HUES64 (cell line): ENCODE results near the gene ROR1.

Source experiments
- H3K27ac ChIP-seq: 2 replicates; pipeline ENCODE4 v1.7.0; 2013; ENCODE audit warnings: low read depth, low read length, inconsistent platforms
- H3K27me3 ChIP-seq: 2 replicates; pipeline ENCODE4 v1.6.1; 2013; ENCODE audit warnings: mild to moderate bottlenecking, low read length; ENCODE audit not compliant: insufficient read depth
- H3K36me3 ChIP-seq: 2 replicates; pipeline ENCODE4 v1.6.1; 2013; ENCODE audit warnings: mild to moderate bottlenecking, low read length; ENCODE audit not compliant: insufficient read depth
- H3K4me1 ChIP-seq: 2 replicates; pipeline ENCODE4 v1.6.1; 2013; ENCODE audit warnings: mild to moderate bottlenecking, low read length, moderate library complexity; ENCODE audit not compliant: insufficient read depth
- H3K4me3 ChIP-seq: 2 replicates; pipeline ENCODE4 v1.5.1; 2013; ENCODE audit warnings: mild to moderate bottlenecking, low read length, moderate library complexity
- H3K9ac ChIP-seq: 2 replicates; pipeline ENCODE4 v1.6.1; 2013; ENCODE audit warnings: mild to moderate bottlenecking, low read depth, low read length
- H3K9me3 ChIP-seq: 2 replicates; pipeline ENCODE4 v1.6.1; 2013; ENCODE audit warnings: low read depth, low read length; ENCODE audit not compliant: insufficient read depth
- WGBS: fragments of 150-250, 120-280 bp; methylation state at CpG from one replicate; pipeline ENCODE4 v1.1.7; 2013; ENCODE audit warnings: missing lambda C conversion rate; 5-methylcytosine and 5-hydroxymethylcytosine counted together

Gene ROR1

GRCh38 chr1:63794939-63795378 lies 21.1 kb downstream of the ROR1 start:
- Histone ChIP-seq H3K4me1 (peaks cover 90% of the 10 kb centered on the region), H3K27me3 (no peaks in the 10 kb centered on the region), H3K9ac (peak overlapping the region; percentile 3; the same call in 1 of the 2 replicates), H3K9me3 (no peaks in the 10 kb centered on the region), H3K27ac (peak overlapping the region; percentile 77), H3K4me3 (no peak overlapping the region), H3K36me3 (no peaks in the 10 kb centered on the region; the same call in 1 of the 2 replicates)
- 42% methylated on average over 7 of the region's 7 CpGs for WGBS

- Histone ChIP-seq H3K36me3 (no peaks in the 10 kb centered on the region; the same call in 1 of the 2 replicates), H3K27ac (peak overlapping the region; percentile 77)
- 61% methylated on average over 4 of the region's 4 CpGs for WGBS
Observed at GRCh38 chr1:63795455-63795854, 21.6 kb downstream of the ROR1 start.

GRCh38 chr1:63797056-63797726 lies 23.4 kb downstream of the ROR1 start:
- H3K36me3 ChIP-seq, result no peaks in the 10 kb centered on the region
- WGBS, result 82% methylated on average over 7 of the region's 7 CpGs
- H3K27ac ChIP-seq, result no peak overlapping the region
- H3K4me1 ChIP-seq, result peaks cover 82% of the 10 kb centered on the region
- no peak overlapping the region for H3K9ac ChIP-seq
- no peaks in the 10 kb centered on the region for H3K27me3 ChIP-seq
- H3K4me3 ChIP-seq, result no peak overlapping the region
- no peaks in the 10 kb centered on the region for H3K9me3 ChIP-seq

More at GRCh38 chr1:63795455-63795854, 21.6 kb downstream of the ROR1 start:
- Histone ChIP-seq H3K9me3 (no peaks in the 10 kb centered on the region), H3K4me1 (peaks cover 90% of the 10 kb centered on the region), H3K27me3 (no peaks in the 10 kb centered on the region), H3K4me3 (no peak overlapping the region), H3K9ac (peak overlapping the region; percentile 3; the same call in 1 of the 2 replicates)

DNA sequence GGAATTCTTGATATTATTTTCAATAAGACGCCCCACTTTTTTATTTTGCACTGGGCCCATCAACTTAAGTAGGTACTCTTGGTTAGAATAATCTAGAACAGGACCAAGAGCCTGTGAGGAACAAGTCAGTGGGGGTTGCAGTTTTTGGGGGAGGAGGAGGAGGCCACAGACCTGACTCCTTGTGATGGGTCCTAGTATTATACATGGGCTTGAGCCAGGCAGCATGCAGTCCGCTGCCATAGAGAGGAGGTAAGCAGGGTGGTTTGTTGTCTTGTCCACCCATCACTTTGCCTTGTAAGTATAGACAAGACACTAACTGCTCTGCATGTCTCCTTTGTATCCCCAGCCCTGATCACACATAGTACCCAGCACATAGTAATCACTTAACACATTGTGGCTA lies 24.5 kb downstream of the ROR1 start:
- H3K27me3 ChIP-seq, result no peaks in the 10 kb centered on the region
- no peak overlapping the region for H3K4me3 ChIP-seq
- H3K4me1 ChIP-seq, result peaks cover 73% of the 10 kb centered on the region
- H3K36me3 ChIP-seq, result no peaks in the 10 kb centered on the region
- H3K27ac ChIP-seq, result no peak overlapping the region
- no peak overlapping the region for H3K9ac ChIP-seq
- H3K9me3 ChIP-seq, result no peaks in the 10 kb centered on the region
- 94% methylated on average over 2 of the region's 2 CpGs for WGBS

GRCh38 chr1:63799307-63799706 lies 25.5 kb downstream of the ROR1 start:
- Histone ChIP-seq H3K27ac (no peak overlapping the region), H3K9ac (no peak overlapping the region), H3K4me3 (no peak overlapping the region), H3K36me3 (no peaks in the 10 kb centered on the region), H3K9me3 (no peaks in the 10 kb centered on the region), H3K4me1 (peaks cover 71% of the 10 kb centered on the region), H3K27me3 (no peaks in the 10 kb centered on the region)
- 89% methylated on average over 1 of the region's 1 CpG for WGBS

GRCh38 chr1:63799820-63800219 lies 26.0 kb downstream of the ROR1 start:
- WGBS, result 93% methylated on average over 3 of the region's 3 CpGs
- Histone ChIP-seq H3K4me3 (no peak overlapping the region), H3K9ac (no peak overlapping the region), H3K4me1 (peaks cover 71% of the 10 kb centered on the region), H3K9me3 (no peaks in the 10 kb centered on the region), H3K36me3 (no peaks in the 10 kb centered on the region), H3K27ac (no peak overlapping the region), H3K27me3 (no peaks in the 10 kb centered on the region)

- peaks cover 60% of the 10 kb centered on the region for H3K4me1 ChIP-seq
- H3K9ac ChIP-seq, result no peak overlapping the region
- H3K36me3 ChIP-seq, result no peaks in the 10 kb centered on the region
- WGBS, result 73% methylated on average over 2 of the region's 3 CpGs
- no peaks in the 10 kb centered on the region for H3K9me3 ChIP-seq
- H3K27me3 ChIP-seq, result no peaks in the 10 kb centered on the region
- H3K4me3 ChIP-seq, result no peak overlapping the region
- no peak overlapping the region for H3K27ac ChIP-seq
Observed at GRCh38 chr1:63802109-63802508, 28.3 kb downstream of the ROR1 start.

DNA sequence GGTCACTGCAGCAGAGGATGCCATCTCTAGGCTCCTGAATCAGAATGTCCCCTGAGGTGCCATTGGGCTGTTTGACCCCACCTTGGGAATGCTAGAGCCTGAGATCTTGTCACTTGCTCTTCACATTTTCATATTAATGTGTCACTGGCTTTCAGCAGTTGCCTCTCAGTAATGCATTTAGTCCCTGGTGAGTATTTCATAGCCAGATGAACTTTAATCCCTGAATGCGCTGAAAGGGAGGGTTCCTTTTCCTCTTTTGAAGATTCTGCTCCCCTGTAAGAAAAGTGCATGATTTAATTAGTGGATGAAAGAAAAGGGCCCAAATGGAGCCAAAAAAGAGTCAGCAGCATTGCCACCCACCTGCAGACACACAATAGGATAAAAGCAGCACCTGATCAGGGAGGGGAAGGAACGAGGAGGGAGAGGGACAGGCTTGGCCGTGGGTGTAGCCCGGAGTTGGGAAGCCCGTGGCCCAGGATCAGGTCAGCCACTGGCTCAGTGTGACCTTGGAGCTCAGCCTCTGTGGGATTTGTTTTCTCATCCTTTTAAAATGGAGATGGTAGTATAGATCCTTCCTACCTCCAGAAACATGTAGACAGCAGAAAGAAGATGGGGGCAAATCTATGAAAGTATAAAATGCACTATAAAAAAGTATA lies 31.1 kb downstream of the ROR1 start:
- 47% methylated on average over 5 of the region's 5 CpGs for WGBS
- no peaks in the 10 kb centered on the region for H3K27me3 ChIP-seq

DNA sequence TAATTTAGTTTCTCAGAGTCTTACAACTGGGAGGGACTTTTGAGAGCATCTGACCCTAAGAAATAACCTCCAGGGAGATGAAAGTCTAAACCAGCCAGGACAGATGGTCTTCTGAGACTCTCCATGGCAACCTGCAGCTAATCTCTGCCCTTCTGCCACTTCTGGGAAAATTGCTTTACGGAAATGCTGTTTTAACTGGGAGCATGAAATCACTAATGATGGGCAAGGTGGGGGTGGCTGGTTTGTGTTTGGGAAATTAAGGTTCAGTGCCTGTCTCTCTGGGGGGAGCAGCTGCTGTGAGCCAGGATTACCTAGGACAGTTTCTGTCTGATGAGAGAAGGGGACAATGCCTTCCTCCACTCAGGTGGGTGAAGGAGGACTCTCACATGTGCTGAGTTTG lies 33.2 kb downstream of the ROR1 start:
- no peak overlapping the region for H3K4me3 ChIP-seq
- no peak overlapping the region for H3K9ac ChIP-seq
- 87% methylated on average over 1 of the region's 1 CpG for WGBS
- H3K9me3 ChIP-seq, result no peaks in the 10 kb centered on the region
- no peak overlapping the region for H3K27ac ChIP-seq
- no peaks in the 10 kb centered on the region for H3K27me3 ChIP-seq
- no peaks in the 10 kb centered on the region for H3K36me3 ChIP-seq
- peaks cover 45% of the 10 kb centered on the region for H3K4me1 ChIP-seq

More for the DNA sequence above, 31.1 kb downstream of the ROR1 start:
- no peak overlapping the region for H3K4me3 ChIP-seq
- H3K4me1 ChIP-seq, result peaks cover 46% of the 10 kb centered on the region
- H3K36me3 ChIP-seq, result no peaks in the 10 kb centered on the region
- no peaks in the 10 kb centered on the region for H3K9me3 ChIP-seq
- H3K27ac ChIP-seq, result peak overlapping the region; percentile 1; the same call in 1 of the 2 replicates
- no peak overlapping the region for H3K9ac ChIP-seq

DNA sequence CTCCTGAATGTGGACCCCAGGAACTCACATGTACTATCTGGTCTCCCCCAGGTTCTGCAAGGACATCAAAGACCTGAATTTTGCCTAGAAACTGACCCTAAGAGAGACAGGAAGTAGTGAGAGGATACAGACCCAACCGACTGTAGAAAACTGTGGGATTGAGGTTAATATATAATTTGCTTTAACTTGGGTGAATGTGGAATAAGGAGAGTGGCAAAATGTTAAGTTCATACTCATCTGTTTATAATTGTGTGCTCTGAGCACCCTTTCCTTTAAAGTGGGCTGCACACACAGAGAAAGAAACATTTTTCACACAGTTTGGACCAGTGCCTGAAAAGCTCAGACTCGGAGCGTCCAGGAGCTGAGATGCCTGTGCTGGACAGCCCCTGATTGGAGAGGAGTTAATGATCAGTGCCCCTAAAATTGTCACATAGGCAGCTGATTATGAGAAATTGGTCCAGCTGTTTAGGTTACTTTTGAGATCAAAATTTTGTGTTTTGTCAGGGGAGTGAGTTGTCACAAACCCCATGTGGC lies 37.2 kb downstream of the ROR1 start:
- Histone ChIP-seq H3K9ac (no peak overlapping the region), H3K27me3 (no peaks in the 10 kb centered on the region), H3K36me3 (0 out of 2 replicates have a peak, but pooled peaks cover 5% of the 10 kb centered on the region), H3K9me3 (peaks cover 16% of the 10 kb centered on the region), H3K4me1 (peaks cover 26% of the 10 kb centered on the region), H3K4me3 (no peak overlapping the region), H3K27ac (no peak overlapping the region)
- WGBS, result 90% methylated on average over 3 of the region's 3 CpGs

DNA sequence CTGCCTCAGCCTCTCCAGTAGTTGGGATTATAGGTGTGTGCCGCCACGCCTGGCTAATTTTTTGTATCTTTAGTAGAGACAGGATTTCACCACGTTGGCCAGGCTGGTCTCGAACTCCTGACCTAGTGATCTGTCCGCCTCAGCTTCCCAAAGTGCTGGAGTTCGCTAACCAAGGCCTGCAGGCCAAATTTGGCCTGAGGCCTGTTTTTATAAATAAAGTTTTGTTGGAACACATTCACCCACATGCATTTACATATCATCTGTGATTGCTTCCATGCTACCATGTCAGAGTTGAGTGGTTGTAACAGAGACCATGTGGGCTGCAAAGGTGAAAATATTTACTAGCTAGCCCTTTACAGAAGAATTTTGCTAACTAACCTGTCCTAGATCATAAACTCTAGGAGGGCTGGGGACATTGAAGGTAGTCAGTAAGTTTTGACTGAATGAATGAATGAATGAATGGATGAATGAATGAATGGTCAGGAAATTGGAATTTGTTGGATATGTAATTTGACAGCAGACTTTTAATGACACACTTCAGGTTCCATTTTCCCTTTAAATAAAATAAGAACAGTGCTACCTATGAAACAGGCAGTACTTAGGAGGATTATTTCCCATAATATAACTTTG lies 38.4 kb downstream of the ROR1 start:
- Histone ChIP-seq H3K9me3 (peaks cover 19% of the 10 kb centered on the region), H3K27me3 (no peaks in the 10 kb centered on the region), H3K9ac (no peak overlapping the region), H3K4me3 (no peak overlapping the region), H3K36me3 (0 out of 2 replicates have a peak, but pooled peaks cover 5% of the 10 kb centered on the region), H3K4me1 (peaks cover 28% of the 10 kb centered on the region), H3K27ac (no peak overlapping the region)
- 91% methylated on average over 6 of the region's 6 CpGs for WGBS
